MCF 10A (cell line): Measurements from ENCODE around the gene RBM27. TPM values are rescaled to one million over a fixed set of nuclear protein-coding genes. Genes with fewer than 3 reads are reported as not detected.
"Not testable (repeated sequence)": the region's sequence is repeated elsewhere in the genome, so short reads cannot be mapped to it uniquely, and the experiment has no call there.

Source experiments
- BruUV-seq: library from RNA; stranded (reverse); fragments of 400-500 nt; replicated peaks from 2 replicates; lab custom pipeline; 2021; lab: Mats Ljungman, UMichigan
- CTCF ChIA-PET: fragments of 300-600 bp; sonication (Branson Sonifier 250); formaldehyde crosslinking; extraction: SDS; loops from one replicate; lab custom pipeline; 2021; ENCODE audit warnings: antibody characterized with exemption, inconsistent platforms; lab: Yijun Ruan, JAX
- POLR2A ChIA-PET: fragments of 300-600, 350-650 bp; sonication (Branson Sonifier 250); formaldehyde crosslinking; extraction: SDS; loops from one replicate; lab custom pipeline; 2020; ENCODE audit warnings: antibody characterized with exemption, inconsistent platforms; lab: Yijun Ruan, JAX
- DNase-seq: peaks from one replicate; pipeline ENCODE4 v3.0.0-alpha.2; 2018; ENCODE audit not compliant: unreplicated experiment
- H3K27ac Mint-ChIP-seq: one replicate; pipeline ENCODE4 v1.8.0; 2022; ENCODE audit warnings: mild to moderate bottlenecking, low read depth, mixed read lengths; ENCODE audit not compliant: unreplicated experiment
- H3K27me3 Mint-ChIP-seq: one replicate; pipeline ENCODE4 v1.8.0; 2022; ENCODE audit warnings: mixed read lengths; ENCODE audit not compliant: insufficient read depth, unreplicated experiment
- H3K36me3 Mint-ChIP-seq: one replicate; pipeline ENCODE4 v1.8.0; 2022; ENCODE audit warnings: mild to moderate bottlenecking, moderate library complexity, mixed read lengths; ENCODE audit not compliant: insufficient read depth, unreplicated experiment
- H3K4me1 Mint-ChIP-seq: one replicate; pipeline ENCODE4 v1.8.0; 2022; ENCODE audit warnings: mixed read lengths; ENCODE audit not compliant: insufficient read depth, unreplicated experiment
- H3K4me3 Mint-ChIP-seq: one replicate; pipeline ENCODE4 v1.8.0; 2022; ENCODE audit warnings: mild to moderate bottlenecking, moderate library complexity, mixed read lengths; ENCODE audit not compliant: unreplicated experiment
- H3K9me3 Mint-ChIP-seq: one replicate; pipeline ENCODE4 v1.8.0; 2022; ENCODE audit warnings: mixed read lengths; ENCODE audit not compliant: unreplicated experiment
- CTCF ChIP-seq: fragments of 200-600 bp; IDR thresholded peaks from one replicate; pipeline ENCODE4 v1.8.0; 2022; ENCODE audit warnings: antibody characterized with exemption, mild to moderate bottlenecking; ENCODE audit not compliant: unreplicated experiment
- intact Hi-C: fragments of 100-400 bp; cut with micrococcal nuclease; formaldehyde crosslinking; loops from 2 replicates; pipeline ENCODE4 v1.14.1; 2022
- total RNA-seq: library from RNA; stranded (reverse); gene quantifications from 2 replicates; pipeline ENCODE4 v1.2.3, GENCODE V29; 2022

RBM27 gene
- total RNA-seq, 1 experiment from 2014 or later = 27.9 TPM

DNA sequence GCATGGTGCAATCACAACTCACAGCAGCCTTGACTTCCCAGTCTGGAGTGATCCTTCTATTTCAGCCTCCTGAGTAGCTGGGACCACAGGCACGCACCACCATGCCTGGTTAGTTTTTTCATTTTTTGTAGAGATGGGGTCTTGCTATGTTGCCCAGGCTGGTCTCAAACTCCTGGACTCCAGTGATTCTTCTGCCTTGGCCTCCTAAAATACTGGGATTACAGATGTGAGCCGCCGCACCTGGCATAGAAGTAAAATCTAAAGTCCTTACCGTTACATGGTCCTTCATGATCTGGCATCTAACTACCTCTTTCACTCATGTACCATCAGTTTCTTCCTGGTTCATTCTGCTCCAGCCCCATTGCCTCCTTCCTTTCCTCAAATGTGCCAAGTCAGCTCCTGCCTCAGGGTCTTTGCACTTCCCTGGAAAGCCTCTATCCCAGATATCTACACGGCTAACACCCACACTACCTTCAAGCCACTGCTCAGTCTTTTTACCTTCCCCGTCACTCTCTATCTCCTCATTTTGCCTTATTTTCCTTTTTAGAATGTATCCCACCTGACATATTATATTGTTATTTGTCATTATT lies 6.9 kb upstream of the RBM27 start:
- ChIA-PET CTCF (interaction anchor here (0.6 kb wide), 1 partner anchor 302 kb away, joined by 4 read pairs; no protein-coding TSS in a partner anchor), POLR2A (no interaction called here)
- H3K27ac Mint-ChIP-seq = no peak overlapping the region
- intact Hi-C loops = no loop called here
- H3K4me1 Mint-ChIP-seq = peaks cover 5% of the 10 kb centered on the region
- no peak overlapping the region for H3K4me3 Mint-ChIP-seq
- H3K9me3 Mint-ChIP-seq = no peaks in the 10 kb centered on the region
- no peaks in the 10 kb centered on the region for H3K36me3 Mint-ChIP-seq
- no peak for TF ChIP-seq CTCF
- BruUV-seq = no TSS peak
- DNase-seq = no peak
- H3K27me3 Mint-ChIP-seq = no peaks in the 10 kb centered on the region

DNA sequence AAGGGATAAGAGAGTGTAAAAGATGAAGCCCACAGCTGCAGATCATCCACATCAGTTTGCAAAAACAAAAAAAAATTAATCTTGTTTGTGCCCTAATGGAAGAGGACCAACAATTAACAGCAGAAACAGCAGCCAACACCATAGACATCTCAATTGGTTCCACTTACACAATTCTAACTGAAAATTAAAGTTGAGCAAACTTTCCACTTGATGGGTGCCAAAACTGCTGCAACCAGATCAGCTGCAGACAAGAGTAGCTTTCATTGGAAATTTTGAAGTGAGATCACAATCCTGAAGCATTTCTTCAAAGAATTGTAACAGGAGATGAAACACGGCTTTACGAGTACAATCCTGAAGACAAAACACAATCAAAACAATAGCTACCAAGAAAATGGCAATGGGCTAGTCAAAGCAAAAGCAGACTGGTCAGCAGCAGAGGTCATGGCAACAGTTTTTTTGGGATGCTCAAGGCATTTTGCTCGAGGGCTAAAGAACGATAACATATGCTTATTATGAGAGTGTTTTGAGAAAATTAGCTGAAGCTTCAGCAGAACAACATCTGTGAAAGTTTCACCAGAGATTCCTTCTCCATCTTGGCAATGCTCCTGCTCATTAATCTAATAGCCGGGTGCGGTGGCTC lies 4.1 kb upstream of the RBM27 start:
- no TSS peak for BruUV-seq
- no peak for TF ChIP-seq CTCF
- CTCF ChIA-PET = interaction anchor here (0.6 to 0.8 kb wide), 2 partner anchors 23 to 45 kb away, joined by 3 to 6 read pairs; no protein-coding TSS in a partner anchor
- DNase-seq = no peak
- Mint-ChIP-seq H3K36me3 (no peaks in the 10 kb centered on the region), H3K27ac (no peak overlapping the region), H3K27me3 (no peaks in the 10 kb centered on the region), H3K4me3 (no peak overlapping the region), H3K4me1 (peaks cover 5% of the 10 kb centered on the region), H3K9me3 (no peaks in the 10 kb centered on the region)
- intact Hi-C loops = no loop called here
- POLR2A ChIA-PET = interaction anchor here (0.7 to 3.3 kb wide), 5 partner anchors 10 to 225 kb away, joined by 3 to 14 read pairs (median 4); partner anchors contain the start of gene LARS1

DNA sequence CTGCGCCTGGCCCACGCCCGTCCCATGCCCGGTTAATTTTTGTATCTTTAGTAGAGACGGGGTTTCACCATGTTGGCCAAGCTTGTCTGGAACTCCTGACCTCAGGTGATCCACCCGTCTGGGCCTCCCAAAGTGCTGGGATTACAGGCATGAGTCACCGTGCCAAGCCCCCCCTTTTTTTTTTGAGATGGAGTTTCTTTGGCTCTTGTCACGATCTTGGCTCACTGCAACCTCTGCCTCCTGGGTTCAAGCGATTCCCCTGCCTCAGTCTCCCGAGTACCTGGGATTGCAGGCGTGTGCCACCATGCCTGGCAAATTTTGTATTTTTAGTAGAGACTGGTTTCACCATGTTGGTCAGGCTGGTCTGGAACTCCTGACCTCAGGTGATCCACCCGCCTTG lies 1.6 kb upstream of the RBM27 start:
- intact Hi-C loops, H3K27ac Mint-ChIP-seq, H3K36me3 Mint-ChIP-seq, BruUV-seq, H3K9me3 Mint-ChIP-seq, H3K4me3 Mint-ChIP-seq, H3K4me1 Mint-ChIP-seq, H3K27me3 Mint-ChIP-seq: not testable (repeated sequence)
- peak; percentile 52 for DNase-seq
- CTCF ChIA-PET = interaction anchor here (0.8 to 1.9 kb wide), 2 partner anchors 12 to 19 kb away, joined by 3 to 7 read pairs; no protein-coding TSS in a partner anchor
- POLR2A ChIA-PET = interaction anchor here (0.5 to 3.3 kb wide), 9 partner anchors 11 to 247 kb away, joined by 3 to 33 read pairs (median 8); partner anchors contain the start of gene LARS1

GRCh38 chr5:146203872-146204192 lies 427 bp downstream of the RBM27 start:
- Mint-ChIP-seq H3K27me3 (no peaks in the 10 kb centered on the region), H3K4me3 (no peak overlapping the region), H3K4me1 (peaks cover 5% of the 10 kb centered on the region), H3K36me3 (no peaks in the 10 kb centered on the region), H3K9me3 (no peaks in the 10 kb centered on the region), H3K27ac (no peak overlapping the region)
- no peak for DNase-seq
- ChIA-PET POLR2A (interaction anchor here (0.6 to 2.0 kb wide), 23 partner anchors 10 to 265 kb away, joined by 3 to 33 read pairs (median 4); partner anchors contain the start of gene LARS1), CTCF (interaction anchor here (0.8 to 1.1 kb wide), 2 partner anchors 14 to 277 kb away, joined by 3 to 4 read pairs; no protein-coding TSS in a partner anchor)
- TF ChIP-seq CTCF = no peak
- intact Hi-C loops = loop anchor here (1.0 kb wide), 1 partner anchor 22 kb away; the partner anchor contains the start of gene LARS1
- no TSS peak for BruUV-seq
